ENCODE measurements around the gene DIRAS3. TPM values are rescaled to one million over a fixed set of nuclear protein-coding genes. Genes with fewer than 3 reads are reported as not detected.

The DIRAS3 gene
- total and polyA plus RNA-seq, 2 of the 8 experiments (the other 6 are each of a cell fraction or from before 2014, with no cell fraction given), result 0.11 TPM; not detected in 1

DNA sequence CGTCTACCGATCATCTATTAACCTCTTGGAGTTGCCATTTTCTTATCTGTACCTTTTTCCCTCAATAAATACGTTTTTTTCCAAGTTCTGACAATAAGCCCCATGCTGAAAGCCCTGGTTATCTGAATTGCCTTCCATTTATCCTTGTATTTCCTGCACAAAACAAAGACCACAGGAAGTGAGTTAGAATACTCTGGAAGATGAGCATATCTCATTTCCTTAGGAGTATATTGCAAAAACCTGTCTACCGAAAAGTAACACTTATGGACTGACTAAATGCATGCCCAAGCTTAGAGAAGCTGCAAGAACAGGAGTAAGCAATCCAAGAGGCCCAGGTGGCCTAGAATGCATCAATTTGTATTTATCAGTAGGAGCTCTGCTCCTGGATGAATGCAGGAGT lies 39.9 kb downstream of the DIRAS3 start:
- WGBS, 2 experiments (ENCODE audit: extremely low coverage in 1 of 2, insufficient coverage in 1 of 2, insufficient read length in 1 of 2, insufficient replicate concordance in 2 of 2, low coverage in 1 of 2, low lambda C conversion rate in 2 of 2, missing lambda C conversion rate in 1 of 2), result 29% methylated on average over 4 of the region's 4 CpGs; no CpG with 5 or more reads in 1 of the 2 experiments
- no peak overlapping the region for H2BK15ac ChIP-seq (ENCODE audit: low read length)
- H3K18ac ChIP-seq (ENCODE audit: extremely low read depth, low read length), result no peak overlapping the region
- H4K8ac ChIP-seq (ENCODE audit: extremely low read depth, insufficient read depth, low read length), result no peak overlapping the region
- FAIRE-seq (no peak), DNase-seq (ENCODE audit: low read depth in 1 of 2, low spot score in 2 of 2) (no peak)
- ChIA-PET CTCF (ENCODE audit: partially characterized antibody) (interaction anchor here (0.6 to 6.3 kb wide), 27 partner anchors 8 to 474 kb away, joined by 3 to 146 read pairs (median 3); no protein-coding TSS in a partner anchor), POLR2A (ENCODE audit: partially characterized antibody) (no interaction called here)
- no peaks in the 10 kb centered on the region for H3K79me1 ChIP-seq (ENCODE audit: low read depth, low read length)
- H2AFZ ChIP-seq (ENCODE audit: low read length), result no peak overlapping the region
- H3K4me2 ChIP-seq (ENCODE audit: insufficient read depth in 1 of 2, low read depth in 2 of 2, low read length in 2 of 2), result no peak overlapping the region
- H3K14ac ChIP-seq (ENCODE audit: insufficient read length), result no peak overlapping the region
- no peaks in the 10 kb centered on the region for H4K20me1 ChIP-seq (replicated peaks in 1 of 2; ENCODE audit: control insufficient read depth in 1 of 2, insufficient read depth in 2 of 2, low read length in 2 of 2)
- H3K23me2 ChIP-seq (ENCODE audit: low read depth, low read length), result no peaks in the 10 kb centered on the region
- no peaks in the 10 kb centered on the region for H3K27me3 ChIP-seq (replicated peaks in 1 of 4; ENCODE audit: control insufficient read depth in 3 of 4, extremely low read depth in 1 of 4, insufficient read depth in 3 of 4, low read length in 3 of 4)
- no peaks in the 10 kb centered on the region for H3K4me1 ChIP-seq (replicated peaks in 1 of 4; ENCODE audit: control insufficient read depth in 3 of 4, insufficient read depth in 4 of 4, low read length in 3 of 4)
- H2AK5ac ChIP-seq (ENCODE audit: low read depth, low read length), result no peak overlapping the region
- H3K27ac ChIP-seq (ENCODE audit: low read depth, low read length), result no peak overlapping the region
- no peak overlapping the region for H3K9ac ChIP-seq (replicated peaks in 1 of 4; ENCODE audit: extremely low read depth in 1 of 4, low read depth in 3 of 4, low read length in 3 of 4)
- no peak overlapping the region for H3K56ac ChIP-seq (replicated peaks; ENCODE audit: insufficient read length, low read depth, low read length)
- no peak overlapping the region for H3K23ac ChIP-seq (ENCODE audit: insufficient read length)
- H2BK12ac ChIP-seq (ENCODE audit: low read depth, low read length), result no peak overlapping the region
- no peak overlapping the region for H3K4me3 ChIP-seq (ENCODE audit: extremely low read depth in 1 of 4, insufficient read depth in 2 of 4, low read depth in 3 of 4, low read length in 4 of 4)
- H2BK120ac ChIP-seq (replicated peaks; ENCODE audit: low read depth, low read length), result no peak overlapping the region
- H4K5ac ChIP-seq (ENCODE audit: insufficient read length, low read depth, low read length), result no peak overlapping the region
- H3K36me3 ChIP-seq (ENCODE audit: control insufficient read depth in 2 of 4, insufficient read depth in 4 of 4, low read length in 3 of 4), result no peaks in the 10 kb centered on the region
- no peak for TF ChIP-seq SIN3A (conservative IDR thresholded peaks at IDR 0.05 in 1 of 2, IDR thresholded peaks at IDR 0.05 in 1 of 2; ENCODE audit: low read depth in 1 of 2, low read length in 2 of 2)
- TF ChIP-seq HDAC2 (IDR thresholded peaks at IDR 0.05; ENCODE audit: borderline replicate concordance in 1 of 2, low read depth in 2 of 2, low read length in 2 of 2), result no peak
- TF ChIP-seq TEAD4 (IDR thresholded peaks at IDR 0.05; ENCODE audit: low read depth, low read length), result no peak
- no peak for TF ChIP-seq TAF7 (optimal IDR thresholded peaks at IDR 0.05; ENCODE audit: borderline replicate concordance, low read depth, low read length)
- TF ChIP-seq SRF (IDR thresholded peaks at IDR 0.05; ENCODE audit: low read depth, low read length), result no peak
- no peak for TF ChIP-seq MAFK (IDR thresholded peaks at IDR 0.05; ENCODE audit: low read depth, low read length)
- no peak for TF ChIP-seq POLR2AphosphoS5 (IDR thresholded peaks at IDR 0.05; ENCODE audit: low read depth, low read length)
- no peak for TF ChIP-seq RAD21 (IDR thresholded peaks at IDR 0.05 in 1 of 2, conservative IDR thresholded peaks at IDR 0.05 in 1 of 2; ENCODE audit: low read depth in 2 of 2, low read length in 2 of 2)
- TF ChIP-seq, protein P1, sequence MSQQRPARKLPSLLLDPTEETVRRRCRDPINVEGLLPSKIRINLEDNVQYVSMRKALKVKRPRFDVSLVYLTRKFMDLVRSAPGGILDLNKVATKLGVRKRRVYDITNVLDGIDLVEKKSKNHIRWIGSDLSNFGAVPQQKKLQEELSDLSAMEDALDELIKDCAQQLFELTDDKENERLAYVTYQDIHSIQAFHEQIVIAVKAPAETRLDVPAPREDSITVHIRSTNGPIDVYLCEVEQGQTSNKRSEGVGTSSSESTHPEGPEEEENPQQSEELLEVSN (IDR thresholded peaks at IDR 0.05), result no peak
- no peak for TF ChIP-seq SP1 (IDR thresholded peaks at IDR 0.05; ENCODE audit: low read depth, low read length)
- no peak overlapping the region for H3K4ac ChIP-seq (replicated peaks; ENCODE audit: insufficient read length, low read depth, low read length)
- H2BK5ac ChIP-seq (ENCODE audit: low read depth, low read length), result no peak overlapping the region
- no peak overlapping the region for H2BK20ac ChIP-seq (ENCODE audit: low read length)
- H3K9me3 ChIP-seq (ENCODE audit: insufficient read depth in 2 of 2, low read depth in 1 of 2, low read length in 1 of 2), result no peaks in the 10 kb centered on the region
- H4K91ac ChIP-seq (replicated peaks; ENCODE audit: insufficient read length, low read length), result no peak overlapping the region
- H3K79me2 ChIP-seq (ENCODE audit: control insufficient read depth in 1 of 2, insufficient read depth in 2 of 2, low read length in 2 of 2), result no peaks in the 10 kb centered on the region

Data from H1 (cell line).